GM23338 (cell line): Measurements from ENCODE around the gene RSPO1. TPM values are rescaled to one million over a fixed set of nuclear protein-coding genes. Genes with fewer than 3 reads are reported as not detected.

Experiments used
- ATAC-seq: fragments of 200-7000 bp; cut with Tn5 transposase; 3 replicates; pipeline ENCODE4 v1.9.1; 2020
- DNase-seq: peaks from one replicate; pipeline ENCODE4 v3.0.0-alpha.2; 2015; ENCODE audit warnings: low spot score
- H2AFZ ChIP-seq: fragments of 200-600 bp; sonication (generic); 2 replicates; pipeline ENCODE4 v1.8.0; 2016; ENCODE audit warnings: antibody characterized with exemption, mild to moderate bottlenecking, moderate library complexity
- H3F3A ChIP-seq: fragments of 200-600 bp; sonication (generic); replicated peaks from 2 replicates; pipeline ENCODE4 v1.8.0; 2017; ENCODE audit warnings: antibody characterized with exemption, mixed run types, low read depth
- H3K27ac ChIP-seq: fragments of 200-600 bp; sonication (generic); 2 replicates; pipeline ENCODE4 v1.6.1; 2016; ENCODE audit warnings: low read depth
- H3K27me3 ChIP-seq: fragments of 200-600 bp; sonication (generic); 2 replicates; pipeline ENCODE4 v1.8.0; 2016; ENCODE audit warnings: mild to moderate bottlenecking, mixed run types, moderate library complexity; ENCODE audit not compliant: insufficient read depth
- H3K36me3 ChIP-seq: fragments of 200-600 bp; sonication (generic); 2 replicates; pipeline ENCODE4 v1.8.0; 2016; ENCODE audit warnings: mild to moderate bottlenecking; ENCODE audit not compliant: insufficient read depth
- H3K4me1 ChIP-seq: fragments of 200-600 bp; sonication (generic); 2 replicates; pipeline ENCODE4 v1.8.0; 2016; ENCODE audit warnings: mild to moderate bottlenecking, moderate library complexity; ENCODE audit not compliant: insufficient read depth
- H3K4me2 ChIP-seq: fragments of 200-600 bp; sonication (generic); 2 replicates; pipeline ENCODE4 v1.7.1; 2017; ENCODE audit warnings: mixed run types
- H3K4me3 ChIP-seq: fragments of 200-600 bp; sonication (generic); 2 replicates; pipeline ENCODE4 v1.6.1; 2016; ENCODE audit warnings: mixed run types
- H3K79me2 ChIP-seq: fragments of 200-600 bp; sonication (generic); replicated peaks from 2 replicates; pipeline ENCODE4 v1.8.0; 2017; ENCODE audit warnings: mild to moderate bottlenecking; ENCODE audit not compliant: insufficient read depth
- H3K9me2 ChIP-seq: fragments of 200-600 bp; sonication (generic); 2 replicates; pipeline ENCODE4 v1.8.0; 2017; ENCODE audit not compliant: insufficient read depth
- H4K20me1 ChIP-seq: fragments of 200-600 bp; sonication (generic); replicated peaks from 2 replicates; pipeline ENCODE4 v1.8.0; 2017; ENCODE audit warnings: mild to moderate bottlenecking; ENCODE audit not compliant: insufficient read depth
- H3K27ac Mint-ChIP-seq: 2 replicates; pipeline ENCODE4 v1.8.0; 2020; ENCODE audit warnings: inconsistent platforms, mild to moderate bottlenecking, moderate library complexity, mixed read lengths
- H3K27me3 Mint-ChIP-seq: 3 replicates; pipeline ENCODE4 v1.8.0; 2022; ENCODE audit warnings: low read depth, mild to moderate bottlenecking, moderate library complexity, mixed read lengths, inconsistent platforms; ENCODE audit not compliant: insufficient read depth, poor library complexity
- H3K36me3 Mint-ChIP-seq: 3 replicates; pipeline ENCODE4 v1.8.0; 2021; ENCODE audit warnings: low read depth, mild to moderate bottlenecking, inconsistent platforms, moderate library complexity, mixed read lengths
- H3K4me1 Mint-ChIP-seq: 3 replicates; pipeline ENCODE4 v1.8.0; 2020; ENCODE audit warnings: mild to moderate bottlenecking, inconsistent platforms, mixed read lengths
- H3K4me3 Mint-ChIP-seq: 3 replicates; pipeline ENCODE4 v1.8.0; 2021; ENCODE audit warnings: moderate library complexity, mild to moderate bottlenecking, inconsistent platforms, mixed read lengths
- H3K9me3 Mint-ChIP-seq: 3 replicates; pipeline ENCODE4 v1.8.0; 2020; ENCODE audit warnings: moderate library complexity, mild to moderate bottlenecking, inconsistent platforms, mixed read lengths
- CREB1 ChIP-seq: fragments of 250-450 bp; sonication (Bioruptor Pico); IDR thresholded peaks from 2 replicates; pipeline ENCODE4 v1.5.0; 2020; ENCODE audit warnings: low read depth, mild to moderate bottlenecking, moderate library complexity
- CTCF ChIP-seq, 2 experiments: fragments of 200-600 bp in 1 of 2; sonication (generic) in 1 of 2; conservative IDR thresholded peaks; 2 replicates each; pipeline versions ENCODE4 v1.5.1 to v1.6.1; 2016 to 2017; ENCODE audit warnings: antibody characterized with exemption in 2 of 2, low read depth in 2 of 2, mild to moderate bottlenecking in 2 of 2, moderate library complexity in 1 of 2
- EZH2 ChIP-seq: fragments of 200-600 bp; sonication (generic); IDR thresholded peaks from one replicate; pipeline ENCODE4 v1.8.0; 2017; ENCODE audit warnings: antibody characterized with exemption, mild to moderate bottlenecking, low read depth; ENCODE audit not compliant: unreplicated experiment
- EZH2phosphoT487 ChIP-seq: fragments of 200-600 bp; sonication (generic); IDR thresholded peaks from one replicate; pipeline ENCODE4 v1.8.1; 2018; ENCODE audit warnings: antibody characterized with exemption; ENCODE audit not compliant: unreplicated experiment
- JUNB ChIP-seq: IDR thresholded peaks from one replicate; pipeline ENCODE4 v1.6.1; 2016; ENCODE audit warnings: antibody characterized with exemption; ENCODE audit not compliant: unreplicated experiment
- NANOG ChIP-seq: IDR thresholded peaks from 2 replicates; pipeline ENCODE4 v1.6.1; 2016; ENCODE audit warnings: antibody characterized with exemption, borderline replicate concordance
- POLR2AphosphoS5 ChIP-seq: IDR thresholded peaks from 2 replicates; pipeline ENCODE4 v1.6.1; 2016; ENCODE audit warnings: antibody characterized with exemption, low read depth
- REST ChIP-seq: IDR thresholded peaks from one replicate; pipeline ENCODE4 v1.6.1; 2018; ENCODE audit warnings: antibody characterized with exemption; ENCODE audit not compliant: unreplicated experiment
- STAT1 ChIP-seq: IDR thresholded peaks from one replicate; pipeline ENCODE4 v1.6.1; 2016; ENCODE audit warnings: antibody characterized with exemption; ENCODE audit not compliant: unreplicated experiment
- ZNF114 ChIP-seq: fragments of 250-450 bp; sonication (Bioruptor Pico); IDR thresholded peaks from 2 replicates; pipeline ENCODE4 v1.5.0; 2020; ENCODE audit warnings: mild to moderate bottlenecking, moderate library complexity
- ZNF331 ChIP-seq: fragments of 250-450 bp; sonication (Bioruptor Pico); IDR thresholded peaks from 2 replicates; pipeline ENCODE4 v1.5.0; 2020; ENCODE audit warnings: low read depth, mild to moderate bottlenecking, moderate library complexity
- polyA plus RNA-seq: library from polyadenylated mRNA; unstranded; fragments of >200 nt; fragmentation: Nextera tagmentation; extraction: Ambion mirVana; gene quantifications from 2 replicates; pipeline ENCODE4 v1.2.1, GENCODE V29; 2016
- total RNA-seq: library from RNA; depleted of rRNA; stranded (reverse); fragments of >200 nt; shearing (Covaris generic); gene quantifications from 2 replicates; pipeline ENCODE4 v1.2.3, GENCODE V29; 2014
- TF ChIP-seq, protein P1 (sequence below): IDR thresholded peaks from 2 replicates; pipeline ENCODE4 v1.6.1; 2016; ENCODE audit warnings: antibody characterized with exemption
- TF ChIP-seq, protein P2 (sequence below): fragments of 250-450 bp; sonication (Bioruptor Pico); IDR thresholded peaks from 2 replicates; pipeline ENCODE4 v1.5.0; 2020; ENCODE audit warnings: mild to moderate bottlenecking, moderate library complexity

The RSPO1 gene
- total and polyA plus RNA-seq, 2 experiments from 2014 or later, result 0.11 TPM; not detected in 1

GRCh38 chr1:37650173-37650572, 15.5 kb upstream of the RSPO1 start:
- H3K36me3 ChIP-seq, result no peaks in the 10 kb centered on the region
- no peak overlapping the region for H3K27ac Mint-ChIP-seq
- H3K36me3 Mint-ChIP-seq, result no peaks in the 10 kb centered on the region
- no peak overlapping the region for H3K4me2 ChIP-seq
- H3K4me1 ChIP-seq, result no peaks in the 10 kb centered on the region
- no peak overlapping the region for H2AFZ ChIP-seq
- no peak overlapping the region for H3K27ac ChIP-seq
- H3K27me3 Mint-ChIP-seq, result peaks cover 10% of the 10 kb centered on the region
- H3K4me3 Mint-ChIP-seq, result no peak overlapping the region
- no peaks in the 10 kb centered on the region for H3K27me3 ChIP-seq
- H3K9me2 ChIP-seq, result no peaks in the 10 kb centered on the region
- no peak for DNase-seq
- H3F3A ChIP-seq, result no peaks in the 10 kb centered on the region
- ATAC-seq, result peak; percentile 58
- H3K4me3 ChIP-seq, result no peak overlapping the region
- peaks cover 3% of the 10 kb centered on the region; the same call in 2 of the 3 replicates for H3K4me1 Mint-ChIP-seq
- no peaks in the 10 kb centered on the region for H3K9me3 Mint-ChIP-seq
- H3K79me2 ChIP-seq, result no peaks in the 10 kb centered on the region
- TF ChIP-seq, protein P1, sequence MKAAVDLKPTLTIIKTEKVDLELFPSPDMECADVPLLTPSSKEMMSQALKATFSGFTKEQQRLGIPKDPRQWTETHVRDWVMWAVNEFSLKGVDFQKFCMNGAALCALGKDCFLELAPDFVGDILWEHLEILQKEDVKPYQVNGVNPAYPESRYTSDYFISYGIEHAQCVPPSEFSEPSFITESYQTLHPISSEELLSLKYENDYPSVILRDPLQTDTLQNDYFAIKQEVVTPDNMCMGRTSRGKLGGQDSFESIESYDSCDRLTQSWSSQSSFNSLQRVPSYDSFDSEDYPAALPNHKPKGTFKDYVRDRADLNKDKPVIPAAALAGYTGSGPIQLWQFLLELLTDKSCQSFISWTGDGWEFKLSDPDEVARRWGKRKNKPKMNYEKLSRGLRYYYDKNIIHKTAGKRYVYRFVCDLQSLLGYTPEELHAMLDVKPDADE, result no peak
- TF ChIP-seq EZH2phosphoT487 (no peak), ZNF114 (CRISPR knock-in tag) (no peak), REST (no peak), POLR2AphosphoS5 (no peak), CTCF (conservative IDR thresholded peaks at IDR 0.05; ENCODE audit: low read depth in 2 of 2) (no peak), STAT1 (no peak), CREB1 (no peak), JUNB (no peak), ZNF331 (CRISPR knock-in tag) (no peak), NANOG (no peak), EZH2 (no peak)
- TF ChIP-seq, protein P2, sequence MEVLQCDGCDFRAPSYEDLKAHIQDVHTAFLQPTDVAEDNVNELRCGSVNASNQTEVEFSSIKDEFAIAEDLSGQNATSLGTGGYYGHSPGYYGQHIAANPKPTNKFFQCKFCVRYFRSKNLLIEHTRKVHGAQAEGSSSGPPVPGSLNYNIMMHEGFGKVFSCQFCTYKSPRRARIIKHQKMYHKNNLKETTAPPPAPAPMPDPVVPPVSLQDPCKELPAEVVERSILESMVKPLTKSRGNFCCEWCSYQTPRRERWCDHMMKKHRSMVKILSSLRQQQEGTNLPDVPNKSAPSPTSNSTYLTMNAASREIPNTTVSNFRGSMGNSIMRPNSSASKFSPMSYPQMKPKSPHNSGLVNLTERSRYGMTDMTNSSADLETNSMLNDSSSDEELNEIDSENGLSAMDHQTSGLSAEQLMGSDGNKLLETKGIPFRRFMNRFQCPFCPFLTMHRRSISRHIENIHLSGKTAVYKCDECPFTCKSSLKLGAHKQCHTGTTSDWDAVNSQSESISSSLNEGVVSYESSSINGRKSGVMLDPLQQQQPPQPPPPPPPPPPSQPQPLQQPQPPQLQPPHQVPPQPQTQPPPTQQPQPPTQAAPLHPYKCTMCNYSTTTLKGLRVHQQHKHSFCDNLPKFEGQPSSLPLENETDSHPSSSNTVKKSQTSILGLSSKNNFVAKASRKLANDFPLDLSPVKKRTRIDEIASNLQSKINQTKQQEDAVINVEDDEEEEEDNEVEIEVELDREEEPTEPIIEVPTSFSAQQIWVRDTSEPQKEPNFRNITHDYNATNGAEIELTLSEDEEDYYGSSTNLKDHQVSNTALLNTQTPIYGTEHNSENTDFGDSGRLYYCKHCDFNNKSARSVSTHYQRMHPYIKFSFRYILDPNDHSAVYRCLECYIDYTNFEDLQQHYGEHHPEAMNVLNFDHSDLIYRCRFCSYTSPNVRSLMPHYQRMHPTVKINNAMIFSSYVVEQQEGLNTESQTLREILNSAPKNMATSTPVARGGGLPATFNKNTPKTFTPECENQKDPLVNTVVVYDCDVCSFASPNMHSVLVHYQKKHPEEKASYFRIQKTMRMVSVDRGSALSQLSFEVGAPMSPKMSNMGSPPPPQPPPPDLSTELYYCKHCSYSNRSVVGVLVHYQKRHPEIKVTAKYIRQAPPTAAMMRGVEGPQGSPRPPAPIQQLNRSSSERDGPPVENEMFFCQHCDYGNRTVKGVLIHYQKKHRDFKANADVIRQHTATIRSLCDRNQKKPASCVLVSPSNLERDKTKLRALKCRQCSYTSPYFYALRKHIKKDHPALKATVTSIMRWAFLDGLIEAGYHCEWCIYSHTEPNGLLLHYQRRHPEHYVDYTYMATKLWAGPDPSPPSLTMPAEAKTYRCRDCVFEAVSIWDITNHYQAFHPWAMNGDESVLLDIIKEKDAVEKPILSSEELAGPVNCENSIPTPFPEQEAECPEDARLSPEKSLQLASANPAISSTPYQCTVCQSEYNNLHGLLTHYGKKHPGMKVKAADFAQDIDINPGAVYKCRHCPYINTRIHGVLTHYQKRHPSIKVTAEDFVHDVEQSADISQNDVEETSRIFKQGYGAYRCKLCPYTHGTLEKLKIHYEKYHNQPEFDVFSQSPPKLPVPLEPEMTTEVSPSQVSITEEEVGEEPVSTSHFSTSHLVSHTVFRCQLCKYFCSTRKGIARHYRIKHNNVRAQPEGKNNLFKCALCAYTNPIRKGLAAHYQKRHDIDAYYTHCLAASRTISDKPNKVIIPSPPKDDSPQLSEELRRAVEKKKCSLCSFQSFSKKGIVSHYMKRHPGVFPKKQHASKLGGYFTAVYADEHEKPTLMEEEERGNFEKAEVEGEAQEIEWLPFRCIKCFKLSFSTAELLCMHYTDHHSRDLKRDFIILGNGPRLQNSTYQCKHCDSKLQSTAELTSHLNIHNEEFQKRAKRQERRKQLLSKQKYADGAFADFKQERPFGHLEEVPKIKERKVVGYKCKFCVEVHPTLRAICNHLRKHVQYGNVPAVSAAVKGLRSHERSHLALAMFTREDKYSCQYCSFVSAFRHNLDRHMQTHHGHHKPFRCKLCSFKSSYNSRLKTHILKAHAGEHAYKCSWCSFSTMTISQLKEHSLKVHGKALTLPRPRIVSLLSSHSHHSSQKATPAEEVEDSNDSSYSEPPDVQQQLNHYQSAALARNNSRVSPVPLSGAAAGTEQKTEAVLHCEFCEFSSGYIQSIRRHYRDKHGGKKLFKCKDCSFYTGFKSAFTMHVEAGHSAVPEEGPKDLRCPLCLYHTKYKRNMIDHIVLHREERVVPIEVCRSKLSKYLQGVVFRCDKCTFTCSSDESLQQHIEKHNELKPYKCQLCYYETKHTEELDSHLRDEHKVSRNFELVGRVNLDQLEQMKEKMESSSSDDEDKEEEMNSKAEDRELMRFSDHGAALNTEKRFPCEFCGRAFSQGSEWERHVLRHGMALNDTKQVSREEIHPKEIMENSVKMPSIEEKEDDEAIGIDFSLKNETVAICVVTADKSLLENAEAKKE (CRISPR knock-in tag), result no peak
- H4K20me1 ChIP-seq, result no peaks in the 10 kb centered on the region
